Activated naive CD4-positive, alpha-beta T cell treated with Interleukin-2 at 50 U/mL for 16 hours (primary cell): ENCODE results near the gene NOC2L.
"Not testable (repeated sequence)": the region's sequence is repeated elsewhere in the genome, so short reads cannot be mapped to it uniquely, and the experiment has no call there.

Experiments
- DNase-seq: peaks from one replicate; pipeline ENCODE4 v3.0.0-alpha.2; 2020

NOC2L gene

DNA sequence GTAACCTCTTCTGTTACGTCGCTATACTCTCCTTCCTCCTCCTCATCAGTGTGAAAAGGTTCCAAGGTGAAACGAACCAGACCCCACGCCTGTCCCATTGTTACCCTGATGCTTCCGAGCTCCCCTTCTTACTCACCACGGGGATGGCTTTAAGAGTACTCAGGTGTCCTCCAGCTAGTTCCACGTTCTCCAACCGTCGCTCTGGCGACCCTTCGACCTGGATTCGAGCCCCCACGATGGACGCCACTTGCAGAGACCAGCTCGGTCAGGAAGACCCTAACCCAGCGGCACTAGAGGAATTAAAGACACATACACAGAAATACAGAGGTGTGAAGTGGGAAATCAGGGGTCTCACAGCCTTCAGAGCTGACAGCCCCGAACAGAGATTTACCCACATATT lies 61.1 kb downstream of the NOC2L start:
- DNase-seq, result not testable (repeated sequence)

DNA sequence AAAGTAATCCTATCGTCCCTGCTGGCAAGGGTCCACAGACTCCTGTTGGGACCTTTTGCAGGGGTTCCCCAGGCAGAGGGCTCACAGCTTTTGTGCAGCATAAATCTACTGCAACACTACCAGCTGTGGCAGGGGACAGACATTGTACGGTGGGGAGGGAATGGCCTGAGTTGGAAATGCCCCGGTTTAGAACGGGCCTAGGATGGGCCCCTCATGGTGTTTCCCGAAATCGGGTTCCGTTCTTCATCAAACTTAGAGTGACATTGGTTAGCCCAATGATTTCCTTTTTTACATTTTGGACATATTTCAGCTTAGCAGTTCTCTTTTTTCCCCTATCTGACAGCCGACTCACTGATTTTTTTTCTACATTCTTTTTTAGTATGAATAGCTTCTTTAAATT lies 61.8 kb downstream of the NOC2L start:
- no peak for DNase-seq
